ENCODE measurements around the gene R3HDM2.
A peak's percentile ranks its signal among the peaks of the same experiment; 100 is the strongest.

R3HDM2 gene

GRCh38 chr12:57229634-57230380 is 201.0 kb downstream of the R3HDM2 start, which contains the start of gene SHMT2:
TSS of gene SHMT2 (plus strand) at chr12:57229711. CDS start at chr12:57229779, 68 bp downstream.
- DNase-seq (ENCODE audit: low read depth in 2 of 2), result peak; percentile 88 to 91

DNA sequence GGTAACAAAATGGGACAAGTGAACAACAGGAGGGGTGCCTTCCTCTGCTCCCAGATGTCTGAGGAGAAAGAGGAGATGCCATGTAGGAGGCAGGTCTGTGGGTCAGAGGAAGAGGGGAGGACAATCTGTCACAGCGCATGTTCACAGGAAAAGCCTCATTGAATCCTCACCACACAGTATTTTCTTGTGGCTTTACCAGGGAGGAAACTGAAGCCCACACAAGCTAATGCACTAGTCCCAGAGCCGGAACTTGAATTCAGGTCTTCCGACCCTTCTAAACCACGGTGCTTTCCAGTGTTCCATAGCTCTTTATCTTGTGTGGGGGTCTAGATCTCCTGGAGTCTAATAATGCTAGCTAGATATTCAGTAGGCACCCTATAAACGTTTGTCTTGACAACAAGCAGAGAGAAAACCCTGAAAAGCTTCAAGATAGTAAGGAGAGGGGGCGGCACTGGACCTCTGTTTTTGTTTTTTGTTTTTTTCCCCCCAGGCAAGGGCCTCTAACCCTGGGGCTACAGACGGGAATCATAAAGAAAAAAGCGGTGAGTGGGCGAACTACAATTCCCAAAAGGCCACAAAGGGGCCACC is 201.7 kb downstream of the R3HDM2 start:
- no peak for DNase-seq (ENCODE audit: low read depth in 2 of 2)

DNA sequence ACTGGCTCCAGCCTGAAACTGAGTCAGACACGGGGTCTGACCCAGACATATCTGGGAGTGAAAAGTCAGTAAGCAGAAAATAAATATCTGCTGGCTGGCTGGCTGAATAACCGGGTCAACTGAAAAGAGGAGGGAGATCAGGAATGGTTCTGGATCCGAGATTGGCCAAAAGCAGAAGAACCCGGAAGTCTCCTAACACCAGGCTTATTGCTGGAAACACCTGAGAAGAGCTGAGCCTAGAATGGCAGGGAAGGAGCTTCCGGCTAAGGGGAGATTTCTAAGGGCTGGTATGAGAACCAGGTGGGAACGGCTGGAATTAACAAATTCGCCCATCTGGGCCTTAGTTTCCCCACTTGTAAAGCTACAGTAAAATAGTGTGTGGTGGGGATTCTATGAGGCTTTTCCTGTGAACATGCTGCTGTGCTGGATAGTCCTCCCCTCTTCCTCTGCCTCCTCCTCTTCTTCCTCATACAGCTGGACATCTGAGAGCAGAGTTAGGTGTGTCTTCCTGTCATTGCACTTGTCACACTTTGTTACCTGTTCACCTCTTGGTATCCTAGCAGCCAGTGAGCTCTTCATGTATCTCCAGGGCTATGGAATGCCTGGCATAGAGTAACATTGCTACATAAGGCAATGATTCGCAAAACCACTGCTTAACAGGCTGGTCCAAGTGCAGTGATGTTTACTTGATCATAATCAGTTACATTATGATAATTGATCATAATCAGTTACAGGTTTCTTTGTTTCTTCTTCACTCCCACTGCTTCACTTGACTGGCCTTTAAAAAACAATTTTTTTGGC is 203.3 kb downstream of the R3HDM2 start:
- DNase-seq (ENCODE audit: low read depth in 2 of 2), result no peak

GRCh38 chr12:57226588-57227314 is 204.1 kb downstream of the R3HDM2 start:
- DNase-seq (ENCODE audit: low read depth in 2 of 2), result no peak

DNA sequence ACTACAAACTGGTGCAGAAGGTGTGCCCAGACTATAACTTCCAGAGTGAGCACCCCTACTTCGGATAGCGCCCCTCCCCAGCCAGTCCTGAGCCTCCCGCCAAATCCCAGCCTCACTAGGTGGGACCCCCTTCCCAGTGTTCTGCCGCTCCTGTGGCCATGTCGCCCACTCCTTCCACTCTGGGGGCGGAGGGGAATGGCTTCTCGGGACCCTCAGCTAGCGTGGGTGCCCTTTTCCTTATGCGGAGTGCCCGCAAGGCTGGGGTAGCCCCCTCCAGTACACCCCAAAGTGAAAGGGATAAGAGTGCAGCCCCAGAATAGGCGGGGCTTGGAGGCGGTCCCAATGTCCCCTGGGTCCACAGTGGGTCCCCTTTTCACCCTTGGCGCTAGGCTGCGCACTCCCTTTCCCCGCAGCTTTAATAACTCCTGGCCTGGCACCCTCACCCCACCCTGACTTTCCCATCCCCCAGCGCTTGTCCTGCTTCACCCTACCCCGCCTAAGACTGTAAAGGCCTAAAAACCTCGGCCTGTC is 205.1 kb downstream of the R3HDM2 start:
- DNase-seq (ENCODE audit: low read depth in 2 of 2), result no peak

- DNase-seq (ENCODE audit: low read depth in 2 of 2), result no peak
Observed at GRCh38 chr12:57224973-57225679, 205.7 kb downstream of the R3HDM2 start.

GRCh38 chr12:57224278-57224972 is 206.4 kb downstream of the R3HDM2 start:
- no peak for DNase-seq (ENCODE audit: low read depth in 2 of 2)

DNA sequence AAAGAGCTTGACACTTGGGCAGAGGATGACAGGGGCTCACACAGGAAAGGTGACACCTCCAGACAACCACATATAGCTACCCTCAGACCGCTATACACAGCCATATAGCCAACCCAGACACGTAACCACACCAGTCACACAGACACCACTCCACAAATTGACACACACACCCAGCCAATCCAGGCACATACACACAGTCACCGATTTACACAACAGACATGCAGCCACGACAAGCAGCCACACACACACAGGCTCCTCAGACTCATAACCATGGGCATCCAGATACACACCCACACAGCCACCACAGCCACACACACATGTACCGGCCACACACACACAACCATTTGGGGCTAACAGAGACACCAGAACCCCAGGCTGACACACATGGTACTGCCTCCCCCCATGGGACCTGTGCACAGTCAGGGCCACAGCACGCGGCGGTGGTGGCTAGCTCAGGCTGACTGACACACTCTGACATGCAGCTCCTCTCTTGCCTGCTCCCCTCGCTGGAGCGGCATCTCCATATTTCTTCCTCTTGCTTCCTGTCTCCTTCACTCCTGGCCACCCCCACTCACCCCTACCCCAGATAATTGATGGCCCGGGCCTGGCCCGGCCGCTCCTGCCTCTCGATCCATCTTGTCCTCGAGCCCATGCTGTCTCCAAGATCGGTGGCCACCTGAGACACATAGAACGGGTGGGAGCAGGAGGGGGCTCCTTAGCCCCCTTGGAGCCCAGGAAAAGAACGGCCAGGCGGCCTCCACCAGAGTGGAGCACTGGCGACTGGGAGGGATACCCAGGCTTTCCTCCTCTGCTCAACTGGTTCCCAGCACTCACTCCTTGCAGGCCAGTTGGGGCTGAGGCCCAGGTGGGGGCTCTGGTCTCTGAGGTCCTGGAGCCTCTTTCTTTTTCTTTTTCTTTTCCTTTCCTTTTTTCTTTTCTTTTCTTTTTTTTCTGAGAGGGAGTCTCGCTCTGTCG is 207.4 kb downstream of the R3HDM2 start:
- DNase-seq (ENCODE audit: low read depth in 2 of 2), result no peak

DNA sequence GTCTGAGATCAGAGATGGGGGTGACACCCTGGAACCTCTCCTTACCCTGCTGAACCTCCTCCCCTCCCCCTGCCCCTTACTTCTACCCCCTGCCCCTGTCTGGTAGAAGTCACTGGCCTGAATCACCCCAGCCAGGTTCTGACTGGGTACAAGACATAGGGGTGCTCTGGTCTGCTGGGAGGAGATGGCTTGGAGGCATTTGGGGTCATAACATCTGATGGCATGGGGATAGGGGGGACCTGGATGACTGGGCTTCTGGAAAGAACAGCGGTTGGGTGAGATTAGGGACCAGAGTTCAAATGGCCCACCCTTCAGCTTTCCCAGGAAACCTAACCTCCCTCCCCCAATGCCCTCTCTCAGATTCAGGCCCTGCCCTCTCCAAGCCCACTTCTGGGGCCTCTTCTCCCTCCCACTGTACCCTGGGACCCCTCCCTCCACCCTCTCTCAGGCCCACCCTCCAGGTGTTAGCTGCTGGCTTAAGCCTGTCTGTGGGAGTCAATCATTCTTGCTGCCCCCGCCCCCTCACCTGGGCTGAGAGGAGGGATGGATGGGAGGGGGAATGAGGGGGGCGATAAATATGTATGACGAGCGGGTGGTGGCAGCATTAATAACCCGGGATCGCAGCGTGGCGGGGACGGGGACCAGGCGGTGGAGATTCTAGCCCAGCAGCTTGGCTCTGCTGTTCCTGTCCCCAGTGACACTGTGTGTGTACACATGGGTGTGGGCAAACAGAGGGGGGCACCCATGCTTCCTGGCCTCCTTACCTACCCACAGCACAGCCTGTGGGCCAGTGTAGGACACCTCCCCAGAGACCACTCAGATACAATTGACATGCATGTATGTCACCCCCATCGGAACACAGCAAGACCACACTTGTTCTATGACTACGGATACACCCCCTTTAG is 208.3 kb downstream of the R3HDM2 start:
- DNase-seq (ENCODE audit: low read depth in 2 of 2), result no peak

- no peak for DNase-seq (ENCODE audit: low read depth in 2 of 2)
Observed at GRCh38 chr12:57221169-57221917, 209.5 kb downstream of the R3HDM2 start.

- no peak for DNase-seq (ENCODE audit: low read depth in 2 of 2)
Observed at GRCh38 chr12:57220770-57221168, 210.1 kb downstream of the R3HDM2 start.

DNA sequence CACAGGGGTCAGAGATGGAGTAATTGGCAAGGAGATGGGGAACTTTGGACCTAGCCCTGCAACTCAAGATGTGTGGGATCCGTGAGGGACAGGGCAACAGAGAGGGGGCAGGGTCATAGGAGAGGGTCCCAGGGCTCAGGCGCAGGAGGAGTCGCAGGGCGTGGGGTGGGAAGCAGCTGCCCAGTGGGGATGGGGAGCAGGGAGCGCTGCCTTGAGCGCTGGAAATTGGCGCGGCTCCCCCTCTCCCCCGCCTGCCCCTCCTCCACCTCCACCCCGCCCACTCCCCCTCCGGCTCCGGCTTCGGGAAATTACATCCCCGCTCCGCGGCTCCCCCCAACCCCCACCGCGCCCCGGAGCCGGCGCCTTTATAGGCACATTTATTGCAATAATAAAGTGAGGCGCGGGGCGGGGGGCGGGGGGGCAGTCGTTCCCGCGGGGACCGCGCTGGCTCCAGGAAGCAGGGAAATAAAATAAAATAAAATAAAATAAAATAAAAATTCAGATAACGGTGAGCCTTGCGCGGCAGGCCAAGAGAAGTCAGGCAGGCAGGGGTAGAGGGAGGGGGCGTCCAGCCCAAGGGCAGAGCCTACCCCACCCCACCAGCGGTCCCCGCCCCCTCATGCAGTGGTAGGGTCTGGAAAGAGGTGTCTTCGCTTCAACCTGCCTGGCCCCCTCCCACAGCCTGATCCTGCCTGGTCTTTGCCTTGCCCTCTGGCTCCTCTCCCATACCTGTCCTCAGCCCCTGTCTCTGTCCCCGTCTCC is 210.7 kb downstream of the R3HDM2 start:
- no peak for DNase-seq (ENCODE audit: low read depth in 2 of 2)

DNA sequence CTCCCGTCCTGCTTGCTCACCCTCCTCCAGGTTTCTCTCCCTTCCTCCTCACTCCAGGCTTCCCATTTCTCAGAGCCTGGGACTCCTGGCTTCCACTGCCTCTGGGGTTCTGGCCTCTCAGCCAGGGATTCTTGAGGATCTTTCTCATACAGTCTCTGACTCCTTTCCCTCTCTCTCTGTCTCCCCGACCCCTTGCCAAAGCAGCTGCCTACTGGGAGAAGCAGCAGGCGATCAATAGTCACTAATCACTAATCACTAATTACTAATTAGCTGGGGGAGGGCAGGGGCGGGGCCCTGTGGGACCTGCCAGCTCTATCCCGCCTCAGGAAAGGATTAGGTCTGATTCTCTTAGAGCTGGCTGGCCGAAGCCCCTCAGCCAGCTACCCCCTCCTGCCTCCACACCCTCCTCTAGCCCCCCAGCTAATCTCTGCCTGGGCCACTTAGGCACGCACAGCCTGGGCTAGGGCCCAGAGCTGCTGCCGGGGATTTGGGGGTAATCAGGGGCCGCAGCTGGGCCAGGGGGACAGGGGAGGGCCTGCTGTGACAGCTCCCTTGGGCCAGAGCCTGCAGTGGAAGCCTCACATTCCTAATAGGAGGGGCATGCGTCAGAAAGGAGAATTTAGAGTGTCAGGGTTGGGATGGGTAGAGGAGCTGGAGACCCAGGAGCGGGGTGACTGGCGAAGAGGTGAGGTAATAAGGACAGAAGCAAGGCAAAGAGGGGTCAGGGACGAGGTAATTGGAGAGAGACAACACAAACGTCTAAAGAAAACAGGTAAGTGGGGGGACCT is 211.4 kb downstream of the R3HDM2 start:
- DNase-seq (ENCODE audit: low read depth in 2 of 2), result no peak

DNA sequence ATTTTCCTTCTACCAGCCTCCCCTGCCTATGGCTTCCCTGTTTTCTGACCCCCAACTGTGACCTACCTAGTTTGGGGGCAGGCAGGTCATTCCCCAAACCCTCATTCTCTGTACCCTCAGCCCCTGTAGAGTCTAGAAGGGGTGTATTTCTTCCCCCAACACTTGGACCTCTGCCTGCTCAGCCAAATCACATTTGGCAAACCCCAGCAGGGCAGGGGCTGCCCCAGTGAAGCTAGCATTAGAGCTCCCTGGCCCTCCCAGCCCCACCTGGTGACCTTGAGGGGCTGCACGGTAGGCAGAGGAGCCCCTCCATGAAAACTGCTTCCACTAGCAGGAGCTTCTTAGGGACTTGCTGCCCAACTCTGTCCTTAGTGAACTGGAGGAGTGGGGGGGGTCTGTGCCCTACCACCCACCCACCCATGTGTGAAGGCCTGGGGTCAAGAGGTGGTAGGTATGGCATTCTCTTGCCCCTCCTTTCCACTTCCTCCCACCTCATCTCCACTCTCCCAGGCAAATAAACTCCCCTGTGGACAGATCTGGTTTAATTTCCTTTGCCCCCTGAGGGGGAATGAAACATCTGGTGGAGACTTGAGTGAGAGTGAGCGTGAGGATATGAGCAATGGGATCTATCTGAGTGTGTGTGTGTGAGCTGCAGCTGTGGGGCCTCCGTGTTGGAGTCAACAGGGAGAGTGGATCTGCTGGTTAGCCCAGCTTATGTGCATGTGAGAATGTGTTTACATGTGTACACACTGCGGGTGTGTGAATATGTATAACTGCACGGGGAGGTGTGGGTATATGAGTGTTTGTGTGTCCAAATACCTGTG is 212.6 kb downstream of the R3HDM2 start:
- DNase-seq (ENCODE audit: low read depth in 2 of 2), result no peak

Data from stimulated activated CD8-positive, alpha-beta memory T cell treated with anti-CD3 and anti-CD28 coated beads, Interleukin-2, amount 100 ng/mL, for 48 hours (primary cell).